GM23338 (cell line): ENCODE results near the gene ALG9. TPM values are rescaled to one million over a fixed set of nuclear protein-coding genes. Genes with fewer than 3 reads are reported as not detected.
"Not testable (repeated sequence)": the region's sequence is repeated elsewhere in the genome, so short reads cannot be mapped to it uniquely, and the experiment has no call there.

Experiments used
- ATAC-seq: fragments of 200-7000 bp; cut with Tn5 transposase; 3 replicates; pipeline ENCODE4 v1.9.1; 2020
- DNase-seq: peaks from one replicate; pipeline ENCODE4 v3.0.0-alpha.2; 2015; ENCODE audit warnings: low spot score
- H2AFZ ChIP-seq: fragments of 200-600 bp; sonication (generic); 2 replicates; pipeline ENCODE4 v1.8.0; 2016; ENCODE audit warnings: antibody characterized with exemption, mild to moderate bottlenecking, moderate library complexity
- H3F3A ChIP-seq: fragments of 200-600 bp; sonication (generic); replicated peaks from 2 replicates; pipeline ENCODE4 v1.8.0; 2017; ENCODE audit warnings: antibody characterized with exemption, mixed run types, low read depth
- H3K27ac ChIP-seq: fragments of 200-600 bp; sonication (generic); 2 replicates; pipeline ENCODE4 v1.6.1; 2016; ENCODE audit warnings: low read depth
- H3K27me3 ChIP-seq: fragments of 200-600 bp; sonication (generic); 2 replicates; pipeline ENCODE4 v1.8.0; 2016; ENCODE audit warnings: mild to moderate bottlenecking, mixed run types, moderate library complexity; ENCODE audit not compliant: insufficient read depth
- H3K36me3 ChIP-seq: fragments of 200-600 bp; sonication (generic); 2 replicates; pipeline ENCODE4 v1.8.0; 2016; ENCODE audit warnings: mild to moderate bottlenecking; ENCODE audit not compliant: insufficient read depth
- H3K4me1 ChIP-seq: fragments of 200-600 bp; sonication (generic); 2 replicates; pipeline ENCODE4 v1.8.0; 2016; ENCODE audit warnings: mild to moderate bottlenecking, moderate library complexity; ENCODE audit not compliant: insufficient read depth
- H3K4me2 ChIP-seq: fragments of 200-600 bp; sonication (generic); 2 replicates; pipeline ENCODE4 v1.7.1; 2017; ENCODE audit warnings: mixed run types
- H3K4me3 ChIP-seq: fragments of 200-600 bp; sonication (generic); 2 replicates; pipeline ENCODE4 v1.6.1; 2016; ENCODE audit warnings: mixed run types
- H3K79me2 ChIP-seq: fragments of 200-600 bp; sonication (generic); replicated peaks from 2 replicates; pipeline ENCODE4 v1.8.0; 2017; ENCODE audit warnings: mild to moderate bottlenecking; ENCODE audit not compliant: insufficient read depth
- H3K9me2 ChIP-seq: fragments of 200-600 bp; sonication (generic); 2 replicates; pipeline ENCODE4 v1.8.0; 2017; ENCODE audit not compliant: insufficient read depth
- H4K20me1 ChIP-seq: fragments of 200-600 bp; sonication (generic); replicated peaks from 2 replicates; pipeline ENCODE4 v1.8.0; 2017; ENCODE audit warnings: mild to moderate bottlenecking; ENCODE audit not compliant: insufficient read depth
- H3K27ac Mint-ChIP-seq: 2 replicates; pipeline ENCODE4 v1.8.0; 2020; ENCODE audit warnings: inconsistent platforms, mild to moderate bottlenecking, moderate library complexity, mixed read lengths
- H3K27me3 Mint-ChIP-seq: 3 replicates; pipeline ENCODE4 v1.8.0; 2022; ENCODE audit warnings: low read depth, mild to moderate bottlenecking, moderate library complexity, mixed read lengths, inconsistent platforms; ENCODE audit not compliant: insufficient read depth, poor library complexity
- H3K36me3 Mint-ChIP-seq: 3 replicates; pipeline ENCODE4 v1.8.0; 2021; ENCODE audit warnings: low read depth, mild to moderate bottlenecking, inconsistent platforms, moderate library complexity, mixed read lengths
- H3K4me1 Mint-ChIP-seq: 3 replicates; pipeline ENCODE4 v1.8.0; 2020; ENCODE audit warnings: mild to moderate bottlenecking, inconsistent platforms, mixed read lengths
- H3K4me3 Mint-ChIP-seq: 3 replicates; pipeline ENCODE4 v1.8.0; 2021; ENCODE audit warnings: moderate library complexity, mild to moderate bottlenecking, inconsistent platforms, mixed read lengths
- H3K9me3 Mint-ChIP-seq: 3 replicates; pipeline ENCODE4 v1.8.0; 2020; ENCODE audit warnings: moderate library complexity, mild to moderate bottlenecking, inconsistent platforms, mixed read lengths
- ETS1 ChIP-seq: IDR thresholded peaks from 2 replicates; pipeline ENCODE4 v1.6.1; 2016; ENCODE audit warnings: antibody characterized with exemption
- EZH2 ChIP-seq: fragments of 200-600 bp; sonication (generic); IDR thresholded peaks from one replicate; pipeline ENCODE4 v1.8.0; 2017; ENCODE audit warnings: antibody characterized with exemption, mild to moderate bottlenecking, low read depth; ENCODE audit not compliant: unreplicated experiment
- JUNB ChIP-seq: IDR thresholded peaks from one replicate; pipeline ENCODE4 v1.6.1; 2016; ENCODE audit warnings: antibody characterized with exemption; ENCODE audit not compliant: unreplicated experiment
- NANOG ChIP-seq: IDR thresholded peaks from 2 replicates; pipeline ENCODE4 v1.6.1; 2016; ENCODE audit warnings: antibody characterized with exemption, borderline replicate concordance
- STAT1 ChIP-seq: IDR thresholded peaks from one replicate; pipeline ENCODE4 v1.6.1; 2016; ENCODE audit warnings: antibody characterized with exemption; ENCODE audit not compliant: unreplicated experiment
- ZNF114 ChIP-seq: fragments of 250-450 bp; sonication (Bioruptor Pico); IDR thresholded peaks from 2 replicates; pipeline ENCODE4 v1.5.0; 2020; ENCODE audit warnings: mild to moderate bottlenecking, moderate library complexity
- ZNF331 ChIP-seq: fragments of 250-450 bp; sonication (Bioruptor Pico); IDR thresholded peaks from 2 replicates; pipeline ENCODE4 v1.5.0; 2020; ENCODE audit warnings: low read depth, mild to moderate bottlenecking, moderate library complexity
- polyA plus RNA-seq: library from polyadenylated mRNA; unstranded; fragments of >200 nt; fragmentation: Nextera tagmentation; extraction: Ambion mirVana; gene quantifications from 2 replicates; pipeline ENCODE4 v1.2.1, GENCODE V29; 2016
- total RNA-seq: library from RNA; depleted of rRNA; stranded (reverse); fragments of >200 nt; shearing (Covaris generic); gene quantifications from 2 replicates; pipeline ENCODE4 v1.2.3, GENCODE V29; 2014
- TF ChIP-seq, protein P1 (sequence below): fragments of 250-450 bp; sonication (Bioruptor Pico); IDR thresholded peaks from 2 replicates; pipeline ENCODE4 v1.5.0; 2020; ENCODE audit warnings: mild to moderate bottlenecking, moderate library complexity
- TF ChIP-seq, protein P2 (sequence below): IDR thresholded peaks from one replicate; pipeline ENCODE4 v1.6.1; 2018; ENCODE audit warnings: antibody characterized with exemption; ENCODE audit not compliant: unreplicated experiment

The ALG9 gene
- total and polyA plus RNA-seq, 2 experiments from 2014 or later, result 25.4 to 31.1 TPM

DNA sequence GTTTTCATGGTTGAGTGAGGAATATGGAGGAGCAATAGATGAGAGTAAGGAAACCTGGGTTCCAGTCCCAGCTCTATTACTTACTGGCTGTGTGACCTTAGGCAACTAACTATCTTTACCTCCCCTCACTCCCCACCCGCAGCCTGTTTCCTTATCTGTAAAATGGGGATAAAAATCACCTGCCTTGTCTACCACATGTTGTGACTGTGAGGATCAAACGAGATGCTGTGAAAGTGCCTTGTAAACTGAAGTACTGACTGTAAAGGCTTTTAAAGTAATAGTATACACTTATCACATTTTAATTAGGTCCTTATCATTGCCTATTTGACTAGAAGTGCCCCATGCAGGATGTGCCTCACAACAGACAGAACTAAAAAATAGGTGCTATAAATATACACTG lies 86.3 kb downstream of the ALG9 start (continued):
- TF ChIP-seq, protein P1, sequence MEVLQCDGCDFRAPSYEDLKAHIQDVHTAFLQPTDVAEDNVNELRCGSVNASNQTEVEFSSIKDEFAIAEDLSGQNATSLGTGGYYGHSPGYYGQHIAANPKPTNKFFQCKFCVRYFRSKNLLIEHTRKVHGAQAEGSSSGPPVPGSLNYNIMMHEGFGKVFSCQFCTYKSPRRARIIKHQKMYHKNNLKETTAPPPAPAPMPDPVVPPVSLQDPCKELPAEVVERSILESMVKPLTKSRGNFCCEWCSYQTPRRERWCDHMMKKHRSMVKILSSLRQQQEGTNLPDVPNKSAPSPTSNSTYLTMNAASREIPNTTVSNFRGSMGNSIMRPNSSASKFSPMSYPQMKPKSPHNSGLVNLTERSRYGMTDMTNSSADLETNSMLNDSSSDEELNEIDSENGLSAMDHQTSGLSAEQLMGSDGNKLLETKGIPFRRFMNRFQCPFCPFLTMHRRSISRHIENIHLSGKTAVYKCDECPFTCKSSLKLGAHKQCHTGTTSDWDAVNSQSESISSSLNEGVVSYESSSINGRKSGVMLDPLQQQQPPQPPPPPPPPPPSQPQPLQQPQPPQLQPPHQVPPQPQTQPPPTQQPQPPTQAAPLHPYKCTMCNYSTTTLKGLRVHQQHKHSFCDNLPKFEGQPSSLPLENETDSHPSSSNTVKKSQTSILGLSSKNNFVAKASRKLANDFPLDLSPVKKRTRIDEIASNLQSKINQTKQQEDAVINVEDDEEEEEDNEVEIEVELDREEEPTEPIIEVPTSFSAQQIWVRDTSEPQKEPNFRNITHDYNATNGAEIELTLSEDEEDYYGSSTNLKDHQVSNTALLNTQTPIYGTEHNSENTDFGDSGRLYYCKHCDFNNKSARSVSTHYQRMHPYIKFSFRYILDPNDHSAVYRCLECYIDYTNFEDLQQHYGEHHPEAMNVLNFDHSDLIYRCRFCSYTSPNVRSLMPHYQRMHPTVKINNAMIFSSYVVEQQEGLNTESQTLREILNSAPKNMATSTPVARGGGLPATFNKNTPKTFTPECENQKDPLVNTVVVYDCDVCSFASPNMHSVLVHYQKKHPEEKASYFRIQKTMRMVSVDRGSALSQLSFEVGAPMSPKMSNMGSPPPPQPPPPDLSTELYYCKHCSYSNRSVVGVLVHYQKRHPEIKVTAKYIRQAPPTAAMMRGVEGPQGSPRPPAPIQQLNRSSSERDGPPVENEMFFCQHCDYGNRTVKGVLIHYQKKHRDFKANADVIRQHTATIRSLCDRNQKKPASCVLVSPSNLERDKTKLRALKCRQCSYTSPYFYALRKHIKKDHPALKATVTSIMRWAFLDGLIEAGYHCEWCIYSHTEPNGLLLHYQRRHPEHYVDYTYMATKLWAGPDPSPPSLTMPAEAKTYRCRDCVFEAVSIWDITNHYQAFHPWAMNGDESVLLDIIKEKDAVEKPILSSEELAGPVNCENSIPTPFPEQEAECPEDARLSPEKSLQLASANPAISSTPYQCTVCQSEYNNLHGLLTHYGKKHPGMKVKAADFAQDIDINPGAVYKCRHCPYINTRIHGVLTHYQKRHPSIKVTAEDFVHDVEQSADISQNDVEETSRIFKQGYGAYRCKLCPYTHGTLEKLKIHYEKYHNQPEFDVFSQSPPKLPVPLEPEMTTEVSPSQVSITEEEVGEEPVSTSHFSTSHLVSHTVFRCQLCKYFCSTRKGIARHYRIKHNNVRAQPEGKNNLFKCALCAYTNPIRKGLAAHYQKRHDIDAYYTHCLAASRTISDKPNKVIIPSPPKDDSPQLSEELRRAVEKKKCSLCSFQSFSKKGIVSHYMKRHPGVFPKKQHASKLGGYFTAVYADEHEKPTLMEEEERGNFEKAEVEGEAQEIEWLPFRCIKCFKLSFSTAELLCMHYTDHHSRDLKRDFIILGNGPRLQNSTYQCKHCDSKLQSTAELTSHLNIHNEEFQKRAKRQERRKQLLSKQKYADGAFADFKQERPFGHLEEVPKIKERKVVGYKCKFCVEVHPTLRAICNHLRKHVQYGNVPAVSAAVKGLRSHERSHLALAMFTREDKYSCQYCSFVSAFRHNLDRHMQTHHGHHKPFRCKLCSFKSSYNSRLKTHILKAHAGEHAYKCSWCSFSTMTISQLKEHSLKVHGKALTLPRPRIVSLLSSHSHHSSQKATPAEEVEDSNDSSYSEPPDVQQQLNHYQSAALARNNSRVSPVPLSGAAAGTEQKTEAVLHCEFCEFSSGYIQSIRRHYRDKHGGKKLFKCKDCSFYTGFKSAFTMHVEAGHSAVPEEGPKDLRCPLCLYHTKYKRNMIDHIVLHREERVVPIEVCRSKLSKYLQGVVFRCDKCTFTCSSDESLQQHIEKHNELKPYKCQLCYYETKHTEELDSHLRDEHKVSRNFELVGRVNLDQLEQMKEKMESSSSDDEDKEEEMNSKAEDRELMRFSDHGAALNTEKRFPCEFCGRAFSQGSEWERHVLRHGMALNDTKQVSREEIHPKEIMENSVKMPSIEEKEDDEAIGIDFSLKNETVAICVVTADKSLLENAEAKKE, result no peak
- TF ChIP-seq EZH2 (no peak), NANOG (no peak), ZNF114 (no peak), ZNF331 (CRISPR knock-in tag) (no peak), STAT1 (no peak), JUNB (no peak), ETS1 (no peak)
- TF ChIP-seq, protein P2, sequence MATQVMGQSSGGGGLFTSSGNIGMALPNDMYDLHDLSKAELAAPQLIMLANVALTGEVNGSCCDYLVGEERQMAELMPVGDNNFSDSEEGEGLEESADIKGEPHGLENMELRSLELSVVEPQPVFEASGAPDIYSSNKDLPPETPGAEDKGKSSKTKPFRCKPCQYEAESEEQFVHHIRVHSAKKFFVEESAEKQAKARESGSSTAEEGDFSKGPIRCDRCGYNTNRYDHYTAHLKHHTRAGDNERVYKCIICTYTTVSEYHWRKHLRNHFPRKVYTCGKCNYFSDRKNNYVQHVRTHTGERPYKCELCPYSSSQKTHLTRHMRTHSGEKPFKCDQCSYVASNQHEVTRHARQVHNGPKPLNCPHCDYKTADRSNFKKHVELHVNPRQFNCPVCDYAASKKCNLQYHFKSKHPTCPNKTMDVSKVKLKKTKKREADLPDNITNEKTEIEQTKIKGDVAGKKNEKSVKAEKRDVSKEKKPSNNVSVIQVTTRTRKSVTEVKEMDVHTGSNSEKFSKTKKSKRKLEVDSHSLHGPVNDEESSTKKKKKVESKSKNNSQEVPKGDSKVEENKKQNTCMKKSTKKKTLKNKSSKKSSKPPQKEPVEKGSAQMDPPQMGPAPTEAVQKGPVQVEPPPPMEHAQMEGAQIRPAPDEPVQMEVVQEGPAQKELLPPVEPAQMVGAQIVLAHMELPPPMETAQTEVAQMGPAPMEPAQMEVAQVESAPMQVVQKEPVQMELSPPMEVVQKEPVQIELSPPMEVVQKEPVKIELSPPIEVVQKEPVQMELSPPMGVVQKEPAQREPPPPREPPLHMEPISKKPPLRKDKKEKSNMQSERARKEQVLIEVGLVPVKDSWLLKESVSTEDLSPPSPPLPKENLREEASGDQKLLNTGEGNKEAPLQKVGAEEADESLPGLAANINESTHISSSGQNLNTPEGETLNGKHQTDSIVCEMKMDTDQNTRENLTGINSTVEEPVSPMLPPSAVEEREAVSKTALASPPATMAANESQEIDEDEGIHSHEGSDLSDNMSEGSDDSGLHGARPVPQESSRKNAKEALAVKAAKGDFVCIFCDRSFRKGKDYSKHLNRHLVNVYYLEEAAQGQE, result no peak

DNA sequence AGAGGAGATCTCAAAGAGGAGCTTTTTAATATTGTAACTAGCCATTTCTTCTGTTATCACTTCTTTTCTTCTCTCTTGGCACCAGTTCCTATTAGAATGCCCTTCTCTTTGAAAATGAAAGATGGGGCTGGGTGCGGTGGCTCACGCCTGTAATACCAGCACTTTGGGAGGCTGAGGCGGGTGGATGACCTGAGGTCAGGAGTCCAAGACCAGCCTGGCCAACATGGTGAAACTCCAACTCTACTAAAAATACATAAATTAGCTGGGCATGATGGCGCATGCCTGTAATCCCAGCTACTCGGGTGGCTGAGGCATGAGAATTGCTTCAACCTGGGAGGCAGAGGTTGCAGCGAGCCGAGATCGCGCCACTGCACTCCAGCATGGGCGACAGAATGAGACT lies 87.1 kb downstream of the ALG9 start:
- not testable (repeated sequence) for DNase-seq, H3K4me3 Mint-ChIP-seq, H3K9me2 ChIP-seq, H2AFZ ChIP-seq, H3K27ac ChIP-seq, H3K4me1 ChIP-seq, H3K27me3 Mint-ChIP-seq, H3K27me3 ChIP-seq, H3K36me3 Mint-ChIP-seq, H3K36me3 ChIP-seq, H3K4me1 Mint-ChIP-seq, H3F3A ChIP-seq, H3K4me2 ChIP-seq, H3K4me3 ChIP-seq, H4K20me1 ChIP-seq, H3K27ac Mint-ChIP-seq, H3K79me2 ChIP-seq, H3K9me3 Mint-ChIP-seq, ATAC-seq
